ENCODE results near the gene GLRX2.

DNA sequence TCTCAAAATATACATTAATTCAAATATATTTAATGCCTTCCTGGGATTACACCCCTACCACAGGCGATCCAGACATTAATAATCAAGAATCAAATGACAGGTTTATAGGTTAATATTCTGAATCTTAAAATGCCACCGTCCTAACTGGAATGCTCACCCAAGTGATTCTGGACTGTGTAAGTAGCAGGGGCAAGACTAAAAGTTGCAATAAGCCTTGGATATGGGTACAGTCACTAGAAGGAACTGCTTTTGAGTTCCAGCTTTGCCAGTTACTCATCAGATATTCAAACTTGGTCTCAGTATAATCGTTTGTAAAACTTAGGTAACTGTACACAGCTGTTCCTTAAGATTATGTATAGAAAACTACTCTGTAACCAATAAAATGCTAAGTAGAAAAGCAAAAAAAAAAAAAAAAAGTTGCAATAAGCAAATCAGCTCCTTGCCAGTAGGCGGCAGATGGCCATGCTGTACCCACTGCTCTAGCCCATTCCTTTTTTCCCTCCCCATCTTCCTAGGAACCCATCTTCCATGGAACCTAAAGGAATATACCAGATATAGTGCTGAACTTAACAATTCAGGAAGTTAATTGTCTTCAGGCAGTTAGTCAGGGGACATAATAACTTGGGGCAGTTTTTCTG, 35.3 kb downstream of the GLRX2 start:
- TF ChIP-seq POLR2AphosphoS5 (IDR thresholded peaks at IDR 0.05): no peak
- TF ChIP-seq, protein P1, sequence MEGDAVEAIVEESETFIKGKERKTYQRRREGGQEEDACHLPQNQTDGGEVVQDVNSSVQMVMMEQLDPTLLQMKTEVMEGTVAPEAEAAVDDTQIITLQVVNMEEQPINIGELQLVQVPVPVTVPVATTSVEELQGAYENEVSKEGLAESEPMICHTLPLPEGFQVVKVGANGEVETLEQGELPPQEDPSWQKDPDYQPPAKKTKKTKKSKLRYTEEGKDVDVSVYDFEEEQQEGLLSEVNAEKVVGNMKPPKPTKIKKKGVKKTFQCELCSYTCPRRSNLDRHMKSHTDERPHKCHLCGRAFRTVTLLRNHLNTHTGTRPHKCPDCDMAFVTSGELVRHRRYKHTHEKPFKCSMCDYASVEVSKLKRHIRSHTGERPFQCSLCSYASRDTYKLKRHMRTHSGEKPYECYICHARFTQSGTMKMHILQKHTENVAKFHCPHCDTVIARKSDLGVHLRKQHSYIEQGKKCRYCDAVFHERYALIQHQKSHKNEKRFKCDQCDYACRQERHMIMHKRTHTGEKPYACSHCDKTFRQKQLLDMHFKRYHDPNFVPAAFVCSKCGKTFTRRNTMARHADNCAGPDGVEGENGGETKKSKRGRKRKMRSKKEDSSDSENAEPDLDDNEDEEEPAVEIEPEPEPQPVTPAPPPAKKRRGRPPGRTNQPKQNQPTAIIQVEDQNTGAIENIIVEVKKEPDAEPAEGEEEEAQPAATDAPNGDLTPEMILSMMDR (IDR thresholded peaks at IDR 0.05): no peak
- TF ChIP-seq POLR2A (IDR thresholded peaks at IDR 0.05): no peak

Measured in prostate gland (tissue), 2 donors.